HEK293 (cell line): ENCODE results near the gene MED25.

ENCODE experiments used
- CTCF ChIA-PET: fragments of 350-600 bp; formaldehyde crosslinking; extraction: SDS; loops from one replicate; lab custom pipeline; 2021; ENCODE audit warnings: antibody characterized with exemption; lab: Yijun Ruan, JAX
- POLR2A ChIA-PET: fragments of 300-600 bp; formaldehyde crosslinking; extraction: SDS; loops from one replicate; lab custom pipeline; 2020; ENCODE audit warnings: antibody characterized with exemption, inconsistent platforms; lab: Yijun Ruan, JAX
- H3K27ac ChIP-seq: fragments of 200-500 bp; sonication (Bioruptor generic); 2 replicates; pipeline ENCODE4 v1.5.1; 2014; ENCODE audit warnings: low read depth, low read length, control low read depth, inconsistent platforms; ENCODE audit errors: extremely low read depth
- H3K36me3 ChIP-seq, 2 experiments: fragments of 200-500 bp in 1 of 2; sonication (Bioruptor generic) in 1 of 2; 1 replicate in 1 of 2; 2 replicates in 1 of 2; pipeline ENCODE4 v1.5.1; 2014 to 2017; ENCODE audit warnings: inconsistent platforms in 2 of 2, low read length in 2 of 2; ENCODE audit not compliant: control insufficient read depth in 2 of 2, insufficient read depth in 1 of 2
- H3K4me1 ChIP-seq: fragments of 200-500 bp; sonication (Bioruptor generic); 2 replicates; pipeline ENCODE4 v1.5.1; 2014; ENCODE audit warnings: mild to moderate bottlenecking, low read length, inconsistent platforms; ENCODE audit not compliant: control insufficient read depth, insufficient read depth
- H3K4me3 ChIP-seq: 2 replicates; pipeline ENCODE4 v1.5.1; 2011; ENCODE audit warnings: low read depth, mild to moderate bottlenecking, control low read depth, low read length, moderate library complexity
- H3K9me3 ChIP-seq: fragments of 200-500 bp; sonication (Bioruptor generic); 2 replicates; pipeline ENCODE4 v1.5.1; 2014; ENCODE audit warnings: low read depth, low read length, inconsistent platforms; ENCODE audit not compliant: control insufficient read depth, insufficient read depth
- AEBP2 ChIP-seq: fragments of 450-650 bp; formaldehyde crosslinking; IDR thresholded peaks from 2 replicates; pipeline ENCODE4 v1.5.1; 2016; ENCODE audit warnings: missing biosample characterization, missing genetic modification characterization, borderline replicate concordance
- BCL6B ChIP-seq: fragments of 450-650 bp; formaldehyde crosslinking; IDR thresholded peaks from 2 replicates; pipeline ENCODE4 v1.5.1; 2017; ENCODE audit warnings: missing biosample characterization, missing genetic modification characterization
- EGR2 ChIP-seq: fragments of 450-650 bp; formaldehyde crosslinking; IDR thresholded peaks from 2 replicates; pipeline ENCODE4 v1.5.1; 2016; ENCODE audit warnings: low read depth, missing biosample characterization, missing genetic modification characterization
- ELK4 ChIP-seq: IDR thresholded peaks from 2 replicates; pipeline ENCODE4 v1.6.1; 2011; ENCODE audit warnings: mild to moderate bottlenecking, low read depth, low read length, borderline replicate concordance
- GFI1B ChIP-seq: fragments of 450-650 bp; formaldehyde crosslinking; IDR thresholded peaks from 2 replicates; pipeline ENCODE4 v1.5.1; 2016; ENCODE audit warnings: missing biosample characterization, missing genetic modification characterization
- IKZF3 ChIP-seq: fragments of 450-650 bp; IDR thresholded peaks from 2 replicates; pipeline ENCODE4 v1.5.0; 2018; ENCODE audit warnings: missing biosample characterization, mild to moderate bottlenecking, missing genetic modification characterization, moderate library complexity
- KLF1 ChIP-seq: fragments of 450-650 bp; formaldehyde crosslinking; IDR thresholded peaks from 2 replicates; pipeline ENCODE4 v1.5.1; 2016; ENCODE audit warnings: missing biosample characterization, missing genetic modification characterization
- KLF17 ChIP-seq: fragments of 450-650 bp; formaldehyde crosslinking; IDR thresholded peaks from 2 replicates; pipeline ENCODE4 v1.5.1; 2016; ENCODE audit warnings: missing biosample characterization, missing genetic modification characterization
- KLF8 ChIP-seq: fragments of 450-650 bp; formaldehyde crosslinking; IDR thresholded peaks from 2 replicates; pipeline ENCODE4 v1.5.1; 2016; ENCODE audit warnings: missing biosample characterization, missing genetic modification characterization
- PATZ1 ChIP-seq: fragments of 450-650 bp; formaldehyde crosslinking; IDR thresholded peaks from 2 replicates; pipeline ENCODE4 v1.5.1; 2016; ENCODE audit warnings: missing biosample characterization, missing genetic modification characterization
- PRDM1 ChIP-seq: fragments of 450-650 bp; formaldehyde crosslinking; IDR thresholded peaks from 2 replicates; pipeline ENCODE4; 2016; ENCODE audit warnings: missing biosample characterization, missing genetic modification characterization
- RBAK ChIP-seq: fragments of 450-650 bp; formaldehyde crosslinking; IDR thresholded peaks from 2 replicates; pipeline ENCODE4 v1.5.1; 2016; ENCODE audit warnings: missing biosample characterization, missing genetic modification characterization
- SP2 ChIP-seq: fragments of 450-650 bp; formaldehyde crosslinking; IDR thresholded peaks from 2 replicates; pipeline ENCODE4 v1.5.1; 2016; ENCODE audit warnings: missing biosample characterization, missing genetic modification characterization
- SP3 ChIP-seq: fragments of 450-650 bp; formaldehyde crosslinking; IDR thresholded peaks from 2 replicates; pipeline ENCODE4 v1.5.1; 2016; ENCODE audit warnings: missing biosample characterization, missing genetic modification characterization
- YY1 ChIP-seq: fragments of 450-650 bp; formaldehyde crosslinking; IDR thresholded peaks from 2 replicates; pipeline ENCODE4 v1.5.1; 2018; ENCODE audit warnings: missing biosample characterization, missing genetic modification characterization
- ZBTB1 ChIP-seq: fragments of 450-650 bp; formaldehyde crosslinking; IDR thresholded peaks from 2 replicates; pipeline ENCODE4 v1.5.1; 2016; ENCODE audit warnings: missing biosample characterization, missing genetic modification characterization
- ZBTB11 ChIP-seq: fragments of 450-650 bp; formaldehyde crosslinking; conservative IDR thresholded peaks from 2 replicates; pipeline ENCODE4 v1.5.1; 2016; ENCODE audit warnings: low read depth, missing biosample characterization, missing genetic modification characterization
- ZFHX2 ChIP-seq: fragments of 450-650 bp; formaldehyde crosslinking; conservative IDR thresholded peaks from 2 replicates; pipeline ENCODE4 v1.5.1; 2016; ENCODE audit warnings: missing biosample characterization, missing genetic modification characterization
- ZNF292 ChIP-seq: fragments of 450-650 bp; formaldehyde crosslinking; IDR thresholded peaks from 2 replicates; pipeline ENCODE4 v1.5.1; 2016; ENCODE audit warnings: low read depth, missing biosample characterization, missing genetic modification characterization, borderline replicate concordance
- ZNF302 ChIP-seq: fragments of 450-650 bp; formaldehyde crosslinking; IDR thresholded peaks from 2 replicates; pipeline ENCODE4 v1.5.1; 2016; ENCODE audit warnings: missing biosample characterization, missing genetic modification characterization, low read depth
- ZNF449 ChIP-seq: fragments of 450-650 bp; formaldehyde crosslinking; IDR thresholded peaks from 2 replicates; pipeline ENCODE4 v1.5.1; 2017; ENCODE audit warnings: missing biosample characterization, mild to moderate bottlenecking, missing genetic modification characterization, moderate library complexity
- ZNF600 ChIP-seq: fragments of 450-650 bp; formaldehyde crosslinking; IDR thresholded peaks from 2 replicates; pipeline ENCODE4 v1.5.1; 2016; ENCODE audit warnings: missing biosample characterization, missing genetic modification characterization
- ZNF623 ChIP-seq: fragments of 450-650 bp; formaldehyde crosslinking; IDR thresholded peaks from 2 replicates; pipeline ENCODE4 v1.5.1; 2016; ENCODE audit warnings: missing biosample characterization, missing genetic modification characterization
- ZNF654 ChIP-seq: fragments of 450-650 bp; formaldehyde crosslinking; IDR thresholded peaks from 2 replicates; pipeline ENCODE4 v1.5.1; 2016; ENCODE audit warnings: low read depth, missing biosample characterization, missing genetic modification characterization
- ZNF658 ChIP-seq: fragments of 450-650 bp; formaldehyde crosslinking; IDR thresholded peaks from 2 replicates; pipeline ENCODE4; 2016; ENCODE audit warnings: missing biosample characterization, missing genetic modification characterization
- ZNF701 ChIP-seq: fragments of 450-650 bp; formaldehyde crosslinking; IDR thresholded peaks from 2 replicates; pipeline ENCODE4 v1.5.1; 2016; ENCODE audit warnings: missing biosample characterization, missing genetic modification characterization
- ZNF792 ChIP-seq: fragments of 450-650 bp; formaldehyde crosslinking; IDR thresholded peaks from 2 replicates; pipeline ENCODE4 v1.5.1; 2016; ENCODE audit warnings: missing biosample characterization, missing genetic modification characterization

The MED25 gene

GRCh38 chr19:49786376-49786820, 31.7 kb upstream of the MED25 start:
- Histone ChIP-seq H3K36me3 (peaks cover 33 to 66% of the 10 kb centered on the region in 2 experiments; a peak in 2 of 3 replicates), H3K4me3 (no peak overlapping the region), H3K4me1 (no peaks in the 10 kb centered on the region), H3K27ac (0 out of 2 replicates have a peak overlapping the region, but pooled peaks have one; percentile 16), H3K9me3 (no peaks in the 10 kb centered on the region)
- POLR2A ChIA-PET = interaction anchor here (0.6 to 1.3 kb wide), 3 partner anchors 20 to 79 kb away, joined by 3 to 7 read pairs (median 4); partner anchors contain the start of genes AP2A1 and FUZ
- CTCF ChIA-PET = interaction anchor here (0.5 to 0.7 kb wide), 3 partner anchors 10 to 313 kb away, joined by 3 to 4 read pairs (median 3); partner anchors contain the start of gene FLT3LG
- TF ChIP-seq AEBP2 (tag by site-specific recombination) (no peak), KLF17 (no peak), ZNF654 (tag by site-specific recombination) (no peak), KLF8 (tag by site-specific recombination) (no peak), PATZ1 (tag by site-specific recombination) (no peak), ELK4 (no peak), GFI1B (tag by site-specific recombination) (no peak), ZNF701 (tag by site-specific recombination) (no peak), SP3 (no peak), KLF1 (tag by site-specific recombination) (peak; percentile 55), ZNF792 (tag by site-specific recombination) (no peak), ZNF292 (tag by site-specific recombination) (no peak), YY1 (tag by site-specific recombination) (no peak), ZBTB1 (no peak), ZNF600 (peak; percentile 63; the same call in 1 of the 2 replicates), RBAK (tag by site-specific recombination) (no peak), ZNF449 (tag by site-specific recombination) (no peak), SP2 (tag by site-specific recombination) (no peak), EGR2 (tag by site-specific recombination) (peak; percentile 37; the same call in 1 of the 2 replicates), BCL6B (tag by site-specific recombination) (no peak), ZFHX2 (tag by site-specific recombination) (peak; percentile 37), ZNF623 (tag by site-specific recombination) (no peak), ZNF302 (no peak), ZBTB11 (no peak), IKZF3 (tag by site-specific recombination) (no peak), ZNF658 (no peak), PRDM1 (tag by site-specific recombination) (no peak)
